CD14-positive monocyte (primary cell): Measurements from ENCODE around the gene EML4. TPM values are rescaled to one million over a fixed set of nuclear protein-coding genes. Genes with fewer than 3 reads are reported as not detected.

Experiments used
- DNase-seq, 3 donors: peaks; one replicate each; pipeline ENCODE4 v3.0.0-alpha.2; 2011 to 2022
- H2AFZ ChIP-seq: 2 replicates; pipeline ENCODE4 v1.6.0; 2012; ENCODE audit warnings: mild to moderate bottlenecking, low read depth, low read length, inconsistent platforms; ENCODE audit not compliant: insufficient read depth, poor library complexity, severe bottlenecking
- H3K27ac ChIP-seq, 2 donors: 1 replicate in 1 of 2; 2 replicates in 1 of 2; pipeline ENCODE4 v1.5.1; 2012 to 2013; ENCODE audit warnings: low read length in 2 of 2, control low read depth in 1 of 2, inconsistent platforms in 1 of 2, low read depth in 1 of 2, mild to moderate bottlenecking in 1 of 2
- H3K27me3 ChIP-seq, 2 donors: one replicate each; pipeline versions ENCODE4 v1.6.0 to v1.6.1; 2011 to 2013; ENCODE audit warnings: low read length in 2 of 2; ENCODE audit not compliant: control insufficient read depth in 2 of 2, insufficient read depth in 2 of 2
- H3K36me3 ChIP-seq, 2 donors: replicated peaks in 1 of 2; 1 replicate in 1 of 2; 2 replicates in 1 of 2; pipeline versions ENCODE4 v1.5.1 to v1.6.1; 2012 to 2013; ENCODE audit warnings: low read length in 2 of 2, control low read depth in 1 of 2, inconsistent platforms in 1 of 2, mild to moderate bottlenecking in 1 of 2; ENCODE audit not compliant: insufficient read depth in 2 of 2, control insufficient read depth in 1 of 2
- H3K4me1 ChIP-seq, 2 donors: 1 replicate in 1 of 2; 2 replicates in 1 of 2; pipeline versions ENCODE4 v1.5.1 to v1.6.1; 2012 to 2013; ENCODE audit warnings: low read length in 2 of 2, control low read depth in 1 of 2, inconsistent platforms in 1 of 2, mild to moderate bottlenecking in 1 of 2, moderate library complexity in 1 of 2; ENCODE audit not compliant: insufficient read depth in 2 of 2, control insufficient read depth in 1 of 2
- H3K4me2 ChIP-seq: replicated peaks from 2 replicates; pipeline ENCODE3; 2012; ENCODE audit warnings: low read length, moderate library complexity, mild to moderate bottlenecking; ENCODE audit not compliant: poor library complexity, severe bottlenecking; ENCODE audit errors: extremely low read depth
- H3K4me3 ChIP-seq, 3 experiments: fragments of 200-600 bp in 1 of 3; sonication (generic) in 1 of 3; replicated peaks in 1 of 3; 1 replicate in 2 of 3; 2 replicates in 1 of 3; pipeline ENCODE4 v1.5.1; 2011 to 2013; ENCODE audit warnings: low read length in 3 of 3, mild to moderate bottlenecking in 3 of 3, control low read depth in 2 of 3, low read depth in 2 of 3, inconsistent platforms in 1 of 3, moderate library complexity in 1 of 3
- H3K79me2 ChIP-seq: 2 replicates; pipeline ENCODE4 v1.6.0; 2012; ENCODE audit warnings: mild to moderate bottlenecking, control low read depth, inconsistent platforms, low read length, moderate library complexity; ENCODE audit not compliant: insufficient read depth
- H3K9ac ChIP-seq: 2 replicates; pipeline ENCODE4 v1.6.0; 2017; ENCODE audit warnings: low read length, mild to moderate bottlenecking; ENCODE audit not compliant: insufficient read depth, poor library complexity, severe bottlenecking
- H3K9me3 ChIP-seq, 2 donors: replicated peaks in 1 of 2; 1 replicate in 1 of 2; 2 replicates in 1 of 2; pipeline versions ENCODE4 v1.5.1 to v1.6.1; 2012 to 2013; ENCODE audit warnings: low read length in 2 of 2, control low read depth in 1 of 2; ENCODE audit not compliant: control insufficient read depth in 1 of 2, insufficient read depth in 1 of 2
- H4K20me1 ChIP-seq: 2 replicates; pipeline ENCODE4 v1.6.0; 2012; ENCODE audit warnings: mild to moderate bottlenecking, low read length, control low read depth, moderate library complexity; ENCODE audit not compliant: insufficient read depth
- H3K27ac Mint-ChIP-seq, 7 donors: one replicate each; pipeline ENCODE4 v1.8.0; 2020; ENCODE audit warnings: mild to moderate bottlenecking in 7 of 7, mixed read lengths in 7 of 7, moderate library complexity in 6 of 7, inconsistent platforms in 2 of 7
- H3K27me3 Mint-ChIP-seq, 3 donors: one replicate each; pipeline ENCODE4 v1.8.0; 2021 to 2022; ENCODE audit warnings: low read depth in 3 of 3, mild to moderate bottlenecking in 3 of 3, mixed read lengths in 3 of 3, moderate library complexity in 3 of 3, inconsistent platforms in 1 of 3
- H3K36me3 Mint-ChIP-seq, 2 donors: one replicate each; pipeline ENCODE4 v1.8.0; 2020; ENCODE audit warnings: mixed read lengths in 2 of 2, inconsistent platforms in 1 of 2, mild to moderate bottlenecking in 1 of 2
- H3K4me1 Mint-ChIP-seq: one replicate; pipeline ENCODE4 v1.8.0; 2020; ENCODE audit warnings: mild to moderate bottlenecking, mixed read lengths
- H3K4me3 Mint-ChIP-seq, 2 donors: one replicate each; pipeline ENCODE4 v1.8.0; 2020; ENCODE audit warnings: mild to moderate bottlenecking in 2 of 2, mixed read lengths in 2 of 2, moderate library complexity in 1 of 2
- H3K9me3 Mint-ChIP-seq, 7 donors: one replicate each; pipeline ENCODE4 v1.8.0; 2020 to 2022; ENCODE audit warnings: mixed read lengths in 7 of 7, mild to moderate bottlenecking in 6 of 7, moderate library complexity in 6 of 7, inconsistent platforms in 2 of 7
- WGBS: methylation state at CpG from one replicate; pipeline ENCODE4 v1.1.5; 2013; ENCODE audit warnings: missing lambda C conversion rate; ENCODE audit not compliant: insufficient coverage; 5-methylcytosine and 5-hydroxymethylcytosine counted together
- intact Hi-C, 2 donors: fragments of 100-400 bp; cut with micrococcal nuclease; formaldehyde crosslinking; loops; one replicate each; pipeline versions ENCODE4 v1.15.0 to v1.15.1; 2023
- polyA plus RNA-seq, 3 donors: library from polyadenylated mRNA; depleted of rRNA in 1 of 3; unstranded in 2 of 3; stranded (reverse) in 1 of 3; fragments of 300-500 nt in 2 of 3; fragments of >200 nt in 1 of 3; fragmentation: Illumina TruSeq in 2 of 3; gene quantifications; 1 replicate in 2 of 3; 2 replicates in 1 of 3; pipeline ENCODE4 v1.2.3, GENCODE V29; 2012 to 2021
- TF ChIP-seq, protein P1 (sequence below): fragments of 200-600 bp; IDR thresholded peaks from one replicate; pipeline ENCODE4 v1.8.0; 2022; ENCODE audit warnings: antibody characterized with exemption, mild to moderate bottlenecking

EML4 gene
- polyA plus RNA-seq, 3 donors = 11.5 to 24.3 (median 15.0) TPM

DNA sequence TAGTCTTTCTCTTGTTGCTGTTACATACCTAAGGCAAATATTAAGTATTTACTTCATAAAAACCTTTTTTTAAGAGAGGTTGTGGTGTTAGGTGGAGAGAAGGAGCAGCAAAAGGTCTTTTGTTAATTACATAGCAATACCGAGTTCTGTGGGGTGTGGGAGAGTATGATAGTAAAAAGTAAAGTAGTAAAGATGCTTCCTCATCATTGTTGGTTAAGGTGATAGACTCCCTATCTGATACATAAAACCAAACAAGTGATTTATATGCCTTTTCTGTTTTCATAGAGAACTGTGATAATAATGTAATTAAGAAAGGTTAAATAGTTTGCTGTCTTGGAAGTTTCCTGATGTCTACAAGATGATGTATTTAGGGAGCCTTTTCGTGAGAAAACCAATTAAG is 75.4 kb downstream of the EML4 start:
- Mint-ChIP-seq H3K4me1 (peaks cover 17% of the 10 kb centered on the region), H3K9me3 (no peaks in the 10 kb centered on the region), H3K4me3 (no peak overlapping the region), H3K36me3 (peaks cover 21 to 30% of the 10 kb centered on the region in 2 donors), H3K27me3 (no peaks in the 10 kb centered on the region), H3K27ac (no peak overlapping the region)
- peaks cover 11% of the 10 kb centered on the region for H3K79me2 ChIP-seq
- no peak overlapping the region for H3K4me2 ChIP-seq
- peaks cover 19 to 21% of the 10 kb centered on the region in 2 donors for H3K36me3 ChIP-seq
- intact Hi-C loops = no loop called here
- no peak for DNase-seq
- peaks cover 7 to 13% of the 10 kb centered on the region in 2 donors for H3K4me1 ChIP-seq
- H2AFZ ChIP-seq = no peak overlapping the region
- no peak overlapping the region for H3K4me3 ChIP-seq
- H3K27ac ChIP-seq = no peak overlapping the region
- H3K9ac ChIP-seq = no peak overlapping the region
- no peaks in the 10 kb centered on the region for H3K9me3 ChIP-seq
- WGBS = 86% methylated on average over 1 of the region's 2 CpGs
- TF ChIP-seq, protein P1, sequence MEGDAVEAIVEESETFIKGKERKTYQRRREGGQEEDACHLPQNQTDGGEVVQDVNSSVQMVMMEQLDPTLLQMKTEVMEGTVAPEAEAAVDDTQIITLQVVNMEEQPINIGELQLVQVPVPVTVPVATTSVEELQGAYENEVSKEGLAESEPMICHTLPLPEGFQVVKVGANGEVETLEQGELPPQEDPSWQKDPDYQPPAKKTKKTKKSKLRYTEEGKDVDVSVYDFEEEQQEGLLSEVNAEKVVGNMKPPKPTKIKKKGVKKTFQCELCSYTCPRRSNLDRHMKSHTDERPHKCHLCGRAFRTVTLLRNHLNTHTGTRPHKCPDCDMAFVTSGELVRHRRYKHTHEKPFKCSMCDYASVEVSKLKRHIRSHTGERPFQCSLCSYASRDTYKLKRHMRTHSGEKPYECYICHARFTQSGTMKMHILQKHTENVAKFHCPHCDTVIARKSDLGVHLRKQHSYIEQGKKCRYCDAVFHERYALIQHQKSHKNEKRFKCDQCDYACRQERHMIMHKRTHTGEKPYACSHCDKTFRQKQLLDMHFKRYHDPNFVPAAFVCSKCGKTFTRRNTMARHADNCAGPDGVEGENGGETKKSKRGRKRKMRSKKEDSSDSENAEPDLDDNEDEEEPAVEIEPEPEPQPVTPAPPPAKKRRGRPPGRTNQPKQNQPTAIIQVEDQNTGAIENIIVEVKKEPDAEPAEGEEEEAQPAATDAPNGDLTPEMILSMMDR = no peak
- H3K27me3 ChIP-seq = no peaks in the 10 kb centered on the region
- H4K20me1 ChIP-seq = peaks cover 49% of the 10 kb centered on the region

- H3K9ac ChIP-seq = no peak overlapping the region
- peaks cover 3% of the 10 kb centered on the region for H3K79me2 ChIP-seq
- H3K4me1 ChIP-seq = peaks cover 7 to 16% of the 10 kb centered on the region in 2 donors
- Mint-ChIP-seq H3K27me3 (no peaks in the 10 kb centered on the region), H3K9me3 (no peaks in the 10 kb centered on the region), H3K27ac (peak overlapping the region in 1 of 7 donors; percentile 15), H3K4me1 (peaks cover 19% of the 10 kb centered on the region), H3K4me3 (no peak overlapping the region), H3K36me3 (peaks cover 27 to 35% of the 10 kb centered on the region in 2 donors)
- TF ChIP-seq, protein P1 = no peak
- H3K27me3 ChIP-seq = no peaks in the 10 kb centered on the region
- peaks cover 50% of the 10 kb centered on the region for H4K20me1 ChIP-seq
- no peaks in the 10 kb centered on the region for H3K9me3 ChIP-seq
- 97% methylated on average over 4 of the region's 4 CpGs for WGBS
- H3K36me3 ChIP-seq = peaks cover 19 to 21% of the 10 kb centered on the region in 2 donors
- H3K4me3 ChIP-seq = no peak overlapping the region
- no peak overlapping the region for H2AFZ ChIP-seq
- no peak overlapping the region for H3K4me2 ChIP-seq
- H3K27ac ChIP-seq = no peak overlapping the region
- DNase-seq = no peak
- intact Hi-C loops = no loop called here
Observed at GRCh38 chr2:42245396-42245795, 76.2 kb downstream of the EML4 start.
